HFFc6 (cell line): ENCODE results near the gene ZMYND11. TPM values are rescaled to one million over a fixed set of nuclear protein-coding genes. Genes with fewer than 3 reads are reported as not detected.

Experiments used
- DNase-seq: peaks from one replicate; pipeline ENCODE4 v3.0.0-alpha.2; 2018
- H3K27ac Mint-ChIP-seq: 2 replicates; pipeline ENCODE4 v1.8.0; 2020; ENCODE audit warnings: mild to moderate bottlenecking, mixed read lengths
- H3K27me3 Mint-ChIP-seq: 2 replicates; pipeline ENCODE4 v1.8.0; 2021; ENCODE audit warnings: mild to moderate bottlenecking, moderate library complexity, mixed read lengths; ENCODE audit not compliant: insufficient read depth
- H3K36me3 Mint-ChIP-seq: 2 replicates; pipeline ENCODE4 v1.8.0; 2021; ENCODE audit warnings: low read depth, mixed read lengths
- H3K4me1 Mint-ChIP-seq: 2 replicates; pipeline ENCODE4 v1.8.0; 2020; ENCODE audit warnings: low read depth, mixed read lengths
- H3K4me3 Mint-ChIP-seq: 2 replicates; pipeline ENCODE4 v1.8.0; 2020; ENCODE audit warnings: mild to moderate bottlenecking, moderate library complexity, mixed read lengths
- H3K9me3 Mint-ChIP-seq: 2 replicates; pipeline ENCODE4 v1.8.0; 2020; ENCODE audit warnings: mild to moderate bottlenecking, mixed read lengths
- CTCF ChIP-seq: fragments of 200-600 bp; sonication (generic); IDR thresholded peaks from 2 replicates; pipeline ENCODE4 v1.5.0; 2021; ENCODE audit warnings: antibody characterized with exemption, mild to moderate bottlenecking
- total RNA-seq, 6 experiments: library from RNA; stranded (reverse); fragmentation: NEBNext Ultra II Directional; extraction: Animal tissue kit (Norgen Biotek cat#: 25700); gene quantifications; 2 replicates in 1 of 6; 3 replicates in 5 of 6; pipeline ENCODE4 v1.2.3, GENCODE V29; 2021

Gene ZMYND11
- total RNA-seq, 6 experiments from 2014 or later: 56.7 to 75.2 (median 65.9) TPM

- H3K27ac Mint-ChIP-seq: no peak overlapping the region
- no peaks in the 10 kb centered on the region for H3K4me1 Mint-ChIP-seq
- no peaks in the 10 kb centered on the region for H3K36me3 Mint-ChIP-seq
- no peaks in the 10 kb centered on the region; the same call in 1 of the 2 replicates for H3K9me3 Mint-ChIP-seq
- peaks cover 10% of the 10 kb centered on the region for H3K27me3 Mint-ChIP-seq
- DNase-seq: no peak
- no peak for TF ChIP-seq CTCF
- H3K4me3 Mint-ChIP-seq: no peak overlapping the region
Measured at GRCh38 chr10:106740-107139, 28.5 kb upstream of the ZMYND11 start.

GRCh38 chr10:112246-112645, 23.0 kb upstream of the ZMYND11 start:
- Mint-ChIP-seq H3K4me1 (peaks cover 6% of the 10 kb centered on the region; the same call in 1 of the 2 replicates), H3K9me3 (no peaks in the 10 kb centered on the region), H3K36me3 (no peaks in the 10 kb centered on the region), H3K27me3 (peaks cover 4% of the 10 kb centered on the region; the same call in 1 of the 2 replicates), H3K27ac (no peak overlapping the region), H3K4me3 (no peak overlapping the region)
- no peak for DNase-seq
- no peak for TF ChIP-seq CTCF

- DNase-seq: no peak
- H3K4me3 Mint-ChIP-seq: no peak overlapping the region
- TF ChIP-seq CTCF: no peak
- H3K27ac Mint-ChIP-seq: no peak overlapping the region
- peaks cover 19% of the 10 kb centered on the region; the same call in 1 of the 2 replicates for H3K36me3 Mint-ChIP-seq
- H3K4me1 Mint-ChIP-seq: peaks cover 6% of the 10 kb centered on the region
- peaks cover 17% of the 10 kb centered on the region for H3K9me3 Mint-ChIP-seq
- H3K27me3 Mint-ChIP-seq: peaks cover 5% of the 10 kb centered on the region
Measured at GRCh38 chr10:124874-125273, 10.4 kb upstream of the ZMYND11 start.

GRCh38 chr10:127612-128432, 7.4 kb upstream of the ZMYND11 start:
- Mint-ChIP-seq H3K27me3 (peaks cover under 1% of the 10 kb centered on the region), H3K4me1 (peaks cover 33% of the 10 kb centered on the region), H3K36me3 (peaks cover 5% of the 10 kb centered on the region; the same call in 1 of the 2 replicates), H3K27ac (no peak overlapping the region), H3K4me3 (no peak overlapping the region), H3K9me3 (peaks cover 4% of the 10 kb centered on the region)
- DNase-seq: no peak
- no peak for TF ChIP-seq CTCF

GRCh38 chr10:129810-130209, 5.4 kb upstream of the ZMYND11 start:
- Mint-ChIP-seq H3K9me3 (no peaks in the 10 kb centered on the region), H3K36me3 (peaks cover 4% of the 10 kb centered on the region; the same call in 1 of the 2 replicates), H3K4me3 (no peak overlapping the region), H3K4me1 (peaks cover 49% of the 10 kb centered on the region), H3K27me3 (no peaks in the 10 kb centered on the region), H3K27ac (no peak overlapping the region)
- no peak for DNase-seq
- TF ChIP-seq CTCF: no peak
